SKM-1 treated with dmso at 0.1 percent for 144 hours (cell line): ENCODE measurements around the gene RBM20.

Experiments
- DNase-seq: peaks from one replicate; lab custom pipeline; 2025; ENCODE audit not compliant: unreplicated experiment; lab: John Stamatoyannopoulos, UW

Gene RBM20

DNA sequence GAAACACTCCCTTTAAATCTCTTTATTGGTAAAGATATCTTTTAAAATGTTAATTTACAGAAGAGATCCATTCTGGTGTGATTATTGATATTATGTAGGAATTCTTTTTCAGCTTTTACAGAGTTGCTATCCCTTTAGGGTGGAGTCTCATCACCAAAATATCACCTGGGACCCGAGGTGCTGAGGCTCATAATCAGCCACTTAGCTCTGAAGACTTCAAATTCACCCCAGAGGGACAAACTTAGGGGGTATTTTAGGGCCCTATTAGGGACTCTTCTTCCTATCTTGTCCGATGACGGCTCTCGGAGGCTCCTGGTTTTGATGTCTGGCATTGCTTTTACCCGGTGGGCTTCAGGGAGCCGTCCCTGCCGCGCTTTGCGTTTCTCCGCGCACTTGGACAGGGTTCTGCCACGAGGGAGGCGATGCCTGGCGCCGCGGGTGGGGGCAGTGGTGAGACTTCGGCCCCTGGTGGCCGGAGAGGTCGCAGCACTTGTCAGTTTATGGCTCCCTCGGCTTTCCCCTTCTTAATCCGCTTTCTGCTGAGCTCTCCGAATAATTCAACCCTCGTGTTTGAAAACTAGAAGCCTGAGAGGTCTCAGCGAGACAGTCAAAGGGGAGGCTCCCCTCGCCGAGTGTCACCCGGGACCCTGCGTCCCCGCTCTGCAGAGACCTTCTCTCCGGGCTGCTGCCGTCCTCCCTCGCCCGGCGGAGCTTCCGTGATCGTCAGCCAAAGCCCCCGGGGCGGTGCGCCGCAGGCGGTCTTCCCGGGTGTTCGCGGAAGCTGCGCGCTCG, 27.8 kb downstream of the RBM20 start:
- DNase-seq: peak; percentile 69

DNA sequence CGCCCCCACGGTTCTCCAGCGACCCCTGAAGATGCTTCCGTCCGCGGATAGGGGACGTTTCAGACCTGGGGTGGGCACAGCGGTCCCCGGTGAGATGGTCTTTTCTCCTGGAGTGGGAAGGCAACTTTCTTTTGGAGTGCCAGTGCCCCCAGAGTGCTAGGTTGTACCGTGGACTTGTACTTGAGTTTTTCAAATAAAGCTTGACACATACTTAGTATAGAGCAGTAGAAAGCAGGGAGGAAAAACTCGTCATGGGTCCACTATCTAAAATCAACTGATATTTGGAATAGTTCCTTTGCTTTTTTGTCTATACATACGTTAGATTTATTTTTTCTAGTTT, 28.4 kb downstream of the RBM20 start:
- DNase-seq: peak; percentile 37

DNA sequence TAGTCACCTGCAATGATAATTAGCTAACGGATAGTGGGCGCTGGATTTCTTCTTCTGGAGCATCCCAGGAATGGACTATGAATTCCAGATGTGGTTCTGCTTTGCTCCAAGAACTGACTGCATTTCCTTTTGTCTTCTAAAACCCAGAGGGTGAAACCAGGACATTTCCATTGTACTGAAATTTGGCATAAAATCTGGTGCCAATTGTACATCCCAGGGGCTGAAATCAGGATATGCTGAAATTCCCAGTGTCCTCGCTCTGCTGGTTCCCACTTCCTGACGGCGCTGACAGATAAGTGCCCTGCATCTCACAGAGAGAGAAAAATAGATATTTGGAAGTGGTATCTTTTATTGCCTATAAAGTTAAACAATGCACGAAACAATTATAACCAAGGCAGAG, 31.9 kb downstream of the RBM20 start:
- DNase-seq: no peak

DNA sequence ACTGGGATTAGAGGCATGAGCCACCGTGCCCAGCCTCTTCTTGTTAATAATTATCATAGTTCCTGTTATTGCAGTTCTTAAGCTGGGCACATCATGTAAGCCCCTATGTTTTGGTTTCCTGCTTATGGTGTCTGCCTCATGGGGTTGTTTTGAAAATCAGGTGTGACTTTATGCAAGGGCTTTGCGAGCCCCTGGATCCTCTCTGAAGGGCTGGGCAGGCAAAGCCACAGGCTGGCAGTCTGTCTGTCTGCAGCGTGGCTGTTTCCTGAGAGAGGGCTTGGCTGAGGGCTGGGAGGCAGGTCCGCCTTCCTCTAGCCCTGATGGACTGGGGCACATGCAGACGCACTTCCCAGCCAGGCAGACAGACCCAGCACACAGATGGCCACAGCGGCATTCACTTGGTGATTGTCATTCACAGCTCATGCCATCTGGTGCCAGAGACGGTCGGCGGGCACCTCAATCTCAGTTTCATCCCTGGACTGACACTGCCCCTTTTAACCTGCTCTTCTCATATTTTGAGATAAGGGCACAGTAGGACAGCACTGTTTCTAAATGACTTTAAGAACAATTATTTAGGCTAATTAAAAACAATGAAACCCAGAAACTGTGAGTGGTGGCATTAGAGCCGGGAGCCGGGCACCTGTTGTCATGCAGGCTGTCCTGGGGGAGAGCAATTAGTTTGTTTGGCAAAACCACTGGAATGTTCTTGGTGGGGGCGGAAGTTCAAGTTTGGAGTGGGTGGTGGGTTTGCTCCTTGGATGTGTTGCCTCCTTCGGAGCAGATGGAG, 35.5 kb downstream of the RBM20 start:
- no peak for DNase-seq

DNA sequence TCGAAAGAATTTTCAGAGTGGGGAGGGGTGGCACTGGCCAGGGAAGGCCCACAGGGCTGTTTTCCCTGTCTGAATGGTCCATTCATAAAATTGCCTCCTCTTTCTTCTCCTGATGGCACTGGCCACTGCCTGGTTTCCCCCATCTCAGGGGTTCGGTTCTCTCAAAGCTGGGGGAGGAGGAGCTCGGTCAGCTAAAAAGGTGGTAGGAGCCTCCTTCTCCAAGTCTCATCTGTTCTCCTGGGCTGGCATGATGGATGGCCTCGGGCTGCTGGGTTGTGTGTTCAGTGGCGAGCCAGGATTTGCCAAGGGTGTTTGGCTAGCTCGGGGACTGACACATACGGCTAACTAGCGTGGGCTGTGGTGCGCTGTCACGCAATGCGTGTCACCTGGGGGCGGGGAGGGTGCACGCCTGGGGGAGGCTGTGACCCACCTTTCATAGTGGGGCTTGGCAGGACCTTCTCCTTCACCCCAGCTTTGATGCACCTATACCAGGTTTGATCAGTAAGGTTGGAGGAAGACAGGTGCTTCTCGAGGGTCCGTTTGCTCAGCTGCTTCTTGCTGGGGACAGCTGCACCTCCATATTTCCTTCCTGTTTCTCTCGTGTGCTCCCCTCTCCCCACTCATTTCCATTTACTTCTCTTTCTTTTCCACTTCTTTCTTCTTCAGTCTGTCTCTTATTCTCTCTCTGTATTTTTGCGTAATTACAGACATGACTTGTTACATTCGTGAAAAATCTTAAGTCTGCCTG, 36.3 kb downstream of the RBM20 start:
- no peak for DNase-seq

DNA sequence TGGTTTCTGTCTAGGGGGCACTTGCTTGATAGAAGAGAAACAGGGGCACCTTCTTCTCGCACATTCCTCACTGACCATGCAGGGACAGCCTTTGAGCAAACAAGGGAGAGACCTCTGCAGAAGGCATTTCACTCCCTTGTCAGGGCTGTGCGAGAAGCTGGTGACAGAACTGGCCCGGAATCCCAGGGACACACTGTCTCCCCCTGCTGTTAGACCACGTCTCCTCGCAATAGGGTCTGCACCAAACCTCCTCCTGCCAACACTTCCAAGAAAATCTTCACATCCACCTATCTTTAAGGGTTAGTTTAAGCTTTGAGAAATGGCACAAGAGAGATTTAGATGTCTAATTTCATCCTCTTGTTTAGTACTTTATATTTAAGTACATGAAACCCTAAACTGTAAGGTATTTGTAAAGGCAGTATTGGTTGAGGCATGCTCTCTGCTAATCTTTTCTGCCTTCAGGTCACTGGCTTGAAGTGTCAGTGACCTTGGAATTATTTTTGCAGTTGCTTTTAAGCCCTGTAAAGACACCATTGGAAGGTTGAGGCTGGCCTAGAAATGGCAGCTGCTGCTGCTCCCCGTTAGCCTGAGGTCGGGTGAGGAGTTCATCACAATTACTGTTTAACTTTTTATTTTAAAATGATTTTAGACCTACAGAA, 37.0 kb downstream of the RBM20 start:
- peak; percentile 29 for DNase-seq

DNA sequence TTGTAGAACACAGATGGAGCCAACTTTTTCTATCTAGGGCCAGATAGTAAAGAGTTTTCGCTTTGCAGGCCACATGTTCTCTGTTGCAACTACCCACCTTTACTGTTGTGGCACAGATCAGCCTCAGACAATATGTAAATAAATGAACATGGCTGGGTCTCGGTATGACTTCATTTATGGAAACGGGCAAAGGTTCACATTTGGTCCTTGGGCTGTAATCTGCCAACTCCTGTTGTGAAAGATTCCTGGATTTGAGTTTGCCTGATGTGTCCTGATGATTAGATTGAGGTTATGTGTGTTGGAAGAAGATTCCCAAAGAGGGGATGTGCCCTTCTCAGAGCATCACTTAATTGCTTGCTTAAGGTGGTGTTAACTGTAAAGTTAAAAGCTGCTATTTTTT, 38.2 kb downstream of the RBM20 start:
- no peak for DNase-seq

DNA sequence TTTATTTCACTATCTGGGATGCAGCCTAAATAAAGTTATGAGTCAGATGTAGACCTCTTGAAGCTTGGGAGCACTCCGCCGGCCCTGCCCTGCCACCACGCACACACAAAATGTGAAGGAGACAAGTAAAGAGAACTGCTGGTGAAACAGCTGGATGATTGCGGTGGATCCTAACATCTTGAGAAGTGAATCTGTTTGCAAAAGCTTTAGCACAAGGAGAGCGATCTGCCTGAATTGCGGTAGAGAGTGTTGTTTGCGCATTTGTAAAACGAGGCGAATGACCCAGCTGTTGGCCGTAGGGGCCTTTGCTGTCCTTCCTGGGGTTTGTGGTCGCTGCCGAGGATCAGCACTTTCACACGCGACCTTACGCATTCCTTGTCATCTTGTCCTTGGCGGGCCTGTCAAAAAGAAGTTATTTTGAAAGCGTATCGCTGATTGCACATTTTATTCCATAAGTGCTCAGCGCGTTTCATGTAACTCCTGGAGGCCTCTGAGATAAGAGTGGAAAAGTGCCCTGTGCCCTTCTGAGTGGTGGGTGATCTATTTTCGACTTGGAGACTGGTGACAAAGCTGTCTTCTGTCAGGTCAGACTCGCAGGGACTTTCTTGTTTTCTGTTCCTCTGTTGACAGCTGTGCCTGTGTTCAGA, 40.8 kb downstream of the RBM20 start:
- DNase-seq: no peak

DNA sequence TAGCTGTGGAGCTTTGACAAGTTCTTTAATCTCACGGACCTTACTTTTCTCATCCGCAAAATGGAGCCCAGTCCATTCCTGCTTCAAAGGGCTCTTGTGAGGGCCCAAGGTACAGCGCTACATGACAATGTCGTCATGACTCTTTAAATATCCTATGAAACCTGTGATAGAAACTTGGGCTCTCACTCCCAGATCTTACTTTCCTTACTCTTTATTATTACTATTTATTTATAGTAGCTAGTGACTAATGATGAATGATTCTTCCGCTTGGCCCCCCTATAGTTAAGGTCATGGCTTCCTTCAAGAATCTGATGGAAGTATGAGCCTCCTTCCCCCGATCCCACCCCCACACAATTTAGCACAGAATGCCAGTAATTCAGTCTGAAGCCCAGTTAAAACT, 41.9 kb downstream of the RBM20 start:
- DNase-seq: no peak

DNA sequence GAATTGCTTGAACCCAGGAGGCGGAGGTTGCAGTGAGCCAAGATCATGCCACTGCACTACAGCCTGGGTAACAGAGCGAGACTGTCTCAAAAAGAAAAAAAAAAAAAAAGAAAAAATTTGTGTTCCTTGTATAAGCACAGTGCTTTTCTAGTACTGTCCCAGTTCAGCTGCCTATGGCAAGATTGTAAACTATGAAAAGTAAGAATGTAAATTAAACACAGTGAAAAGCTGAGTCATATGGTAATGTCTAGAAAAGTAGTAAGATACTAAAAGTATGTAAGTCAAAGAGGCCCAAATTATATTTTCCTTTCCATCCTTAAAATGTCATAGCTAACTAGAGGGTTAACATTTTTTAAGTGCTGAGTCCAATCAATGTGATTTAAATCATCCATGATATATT, 42.8 kb downstream of the RBM20 start:
- no peak for DNase-seq

DNA sequence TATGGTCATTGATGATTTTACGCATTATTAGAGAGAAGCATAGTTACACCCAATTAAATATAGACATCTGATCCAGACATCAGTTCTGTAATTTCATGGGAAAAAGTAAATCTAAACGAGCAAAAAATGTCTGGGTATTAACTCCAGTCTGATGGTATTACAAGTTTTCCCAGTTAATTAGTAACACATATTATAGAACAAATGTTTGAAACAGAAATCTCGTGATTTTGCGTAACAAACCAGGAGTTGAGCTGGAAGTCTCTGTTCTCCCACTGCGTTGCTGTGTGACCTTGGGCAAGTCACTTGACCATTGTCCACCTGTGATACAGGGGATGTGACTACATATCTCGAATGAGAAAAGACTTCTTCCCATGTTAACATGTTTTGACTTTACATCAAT, 43.3 kb downstream of the RBM20 start:
- DNase-seq: no peak

DNA sequence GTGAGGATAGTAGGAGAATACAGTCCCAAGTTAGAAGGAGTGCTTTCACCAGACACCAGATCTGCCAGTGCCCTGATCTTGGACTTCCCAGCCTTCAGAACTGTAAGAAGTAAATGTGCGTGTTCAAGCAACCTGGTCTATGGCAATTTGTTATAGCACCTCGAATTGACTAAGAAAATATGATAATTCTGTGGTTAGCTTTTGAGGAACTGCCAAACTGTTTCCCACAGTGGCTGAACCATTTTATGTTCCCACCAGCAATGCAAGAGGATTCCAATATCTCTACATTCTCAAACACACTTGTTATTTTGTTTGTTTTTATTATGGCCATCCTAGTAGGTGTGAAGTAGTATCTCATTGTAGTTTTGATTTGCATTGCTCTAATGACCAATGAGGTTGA, 47.0 kb downstream of the RBM20 start:
- DNase-seq: no peak

DNA sequence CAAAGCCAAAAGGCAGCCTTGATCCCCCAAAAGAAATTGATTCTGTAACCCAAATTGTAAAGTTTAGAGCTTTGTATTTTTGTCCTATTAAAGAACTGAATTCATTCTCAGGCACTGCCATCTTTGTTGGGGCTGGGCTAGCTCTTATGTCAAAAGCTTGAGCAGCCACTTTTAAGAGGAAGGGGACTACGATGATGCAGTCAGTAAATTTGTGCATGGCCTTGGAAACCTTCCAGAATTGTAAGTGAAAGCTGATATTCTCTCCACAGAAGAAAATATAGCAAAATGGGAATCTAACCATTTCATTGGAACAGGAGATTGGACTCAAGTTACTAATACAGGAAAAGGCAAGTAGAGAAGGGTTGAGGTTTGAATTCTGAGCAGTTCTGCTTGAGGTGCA, 50.1 kb downstream of the RBM20 start:
- DNase-seq: no peak

DNA sequence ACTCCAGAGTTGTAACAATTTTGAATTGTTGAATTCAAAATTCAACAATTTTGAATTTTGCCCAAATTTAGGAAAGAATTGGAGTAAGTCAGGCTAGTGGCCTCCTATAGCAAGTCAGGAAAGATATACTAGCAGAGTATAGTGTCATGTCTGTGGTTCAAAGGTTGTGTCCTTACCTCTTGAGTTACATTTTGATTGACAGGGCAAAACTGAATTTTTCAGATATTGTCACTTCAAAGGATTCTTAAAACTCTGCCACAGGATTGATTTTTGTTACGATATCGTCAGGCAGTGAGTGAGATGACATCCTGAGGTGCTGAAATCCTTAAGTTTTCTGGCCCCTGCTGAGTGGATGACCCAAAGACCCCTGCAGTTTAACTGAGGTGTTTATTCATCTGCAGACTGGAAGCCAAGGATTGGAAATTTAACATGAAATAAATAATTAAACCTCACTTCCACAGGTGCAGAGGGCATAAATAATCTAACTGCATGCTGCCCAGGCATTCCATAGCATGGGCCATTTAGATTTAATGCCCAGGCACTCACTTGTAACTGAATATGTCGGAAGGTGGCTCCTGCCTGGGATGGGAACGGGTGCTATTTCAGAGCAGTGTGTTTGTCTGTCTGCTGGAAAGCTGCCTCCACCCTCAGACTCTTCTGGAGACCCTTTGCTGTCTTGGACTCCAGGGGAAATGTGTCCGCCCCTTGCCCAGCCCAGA, 50.8 kb downstream of the RBM20 start:
- no peak for DNase-seq

DNA sequence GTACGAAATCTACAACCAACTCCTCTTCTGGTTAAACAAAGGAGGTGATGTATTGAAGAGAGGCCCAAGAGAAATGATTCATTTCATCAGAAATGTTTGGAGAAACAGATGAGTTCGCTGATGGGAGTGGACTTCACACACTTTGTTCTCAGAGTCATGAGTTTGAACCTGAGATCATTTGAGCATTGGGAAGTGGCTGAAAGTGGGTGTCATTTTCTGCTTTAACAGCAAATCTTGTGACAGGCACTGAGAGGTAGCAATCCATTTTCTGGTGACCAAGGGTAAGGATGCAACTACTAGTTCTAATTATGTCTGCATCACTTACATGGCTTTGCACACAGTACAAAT, 51.4 kb downstream of the RBM20 start:
- DNase-seq: no peak

DNA sequence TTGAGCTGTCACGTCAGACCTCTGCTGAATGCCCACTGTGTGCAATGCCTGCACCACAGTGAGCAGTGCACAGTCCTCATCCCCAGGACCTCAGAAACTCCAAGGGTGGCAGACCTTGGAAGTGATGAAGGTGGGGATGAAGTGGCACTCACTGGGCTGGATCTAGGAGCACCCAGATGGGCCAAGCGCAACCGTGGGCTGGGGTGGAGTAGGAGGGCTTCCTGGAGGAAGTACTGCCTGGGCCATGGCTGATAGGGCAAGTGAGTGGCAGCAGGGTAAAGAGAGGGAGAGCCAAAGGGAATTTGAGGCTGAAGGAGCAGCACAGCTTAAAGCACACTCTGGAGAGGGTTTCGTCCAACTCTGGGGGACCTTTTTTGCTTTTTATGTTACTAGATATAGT, 52.3 kb downstream of the RBM20 start:
- DNase-seq: no peak

DNA sequence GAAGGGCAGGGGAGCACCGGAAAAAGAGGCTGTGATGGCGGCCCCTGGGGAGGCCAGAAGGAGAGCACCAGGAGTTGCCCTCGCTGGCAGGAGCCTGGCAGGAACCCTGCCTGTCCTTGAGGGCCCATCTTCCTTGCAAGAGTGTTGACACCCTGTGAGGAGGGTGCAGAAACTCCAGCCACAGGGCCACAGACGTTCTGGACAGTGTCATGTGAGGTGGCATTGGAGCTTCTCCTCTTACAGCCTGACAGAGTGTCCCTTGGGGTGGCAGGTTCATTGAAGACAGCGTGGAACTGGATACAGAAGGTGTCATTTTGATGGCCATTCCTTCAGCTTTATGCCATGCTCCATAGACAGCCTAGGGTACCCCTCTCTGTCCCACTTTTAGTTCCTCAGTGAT, 54.2 kb downstream of the RBM20 start:
- DNase-seq: no peak

DNA sequence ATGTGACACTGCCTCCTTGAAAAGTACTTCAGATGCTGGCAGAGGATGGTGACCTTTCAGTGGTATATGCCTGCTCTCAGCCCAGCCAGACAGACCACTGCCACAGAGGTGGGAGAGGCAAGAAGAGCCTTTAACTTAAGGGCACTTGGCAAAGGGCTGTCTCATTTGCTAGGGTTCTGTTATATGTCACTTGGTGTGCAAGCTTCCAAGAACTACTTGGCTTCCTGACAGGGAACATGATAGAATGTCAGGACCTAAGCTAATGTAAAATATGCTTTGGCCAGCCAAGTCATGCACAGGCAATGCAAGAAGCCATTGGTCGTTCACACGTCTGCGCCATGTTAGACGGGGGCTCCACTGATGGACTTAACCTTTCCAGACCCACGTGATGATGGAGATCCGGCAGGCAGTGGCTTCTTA, 54.7 kb downstream of the RBM20 start:
- no peak for DNase-seq

DNA sequence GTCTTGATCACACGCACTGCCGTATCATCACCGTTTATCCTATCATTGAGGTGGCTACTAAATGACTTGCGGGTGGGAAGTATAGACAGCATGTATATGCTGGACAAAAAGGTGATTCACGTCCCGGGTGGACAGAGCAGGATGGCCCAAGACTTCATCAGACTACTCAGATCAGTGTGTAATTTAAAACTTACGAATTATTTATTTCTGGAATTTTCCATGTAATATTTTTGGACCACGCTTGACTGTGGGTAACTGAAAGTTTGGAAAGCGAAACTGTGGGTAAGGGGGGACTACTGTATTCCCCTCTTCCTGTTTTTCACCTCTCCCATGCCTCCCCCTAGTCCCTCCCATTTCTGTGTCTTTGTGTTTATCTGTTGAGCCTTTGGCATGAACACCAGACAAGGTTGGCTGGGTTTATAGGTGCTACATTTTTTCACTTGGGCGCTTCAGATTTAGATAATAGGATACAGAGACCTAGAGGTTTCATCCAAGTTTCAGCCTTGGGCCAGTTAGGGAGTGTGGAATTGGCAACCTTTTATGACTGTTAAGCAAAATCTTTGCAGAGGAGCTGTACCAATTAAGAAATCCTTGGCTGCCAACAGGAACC, 55.8 kb downstream of the RBM20 start:
- no peak for DNase-seq
